Measurements from ENCODE around the gene TUNAR.

Gene TUNAR

GRCh38 chr14:95876761-95877538 lies at the start of gene TUNAR:
TUNAR (plus strand) TSS chr14:95876832.
- DNase-seq (ENCODE audit: low read depth in 2 of 2), result no peak

- DNase-seq (ENCODE audit: low read depth in 2 of 2), result no peak
These were observed 47.9 kb upstream of the TUNAR start for GRCh38 chr14:95828649-95829265.

- DNase-seq (ENCODE audit: low read depth in 2 of 2), result no peak
These were observed 47.3 kb upstream of the TUNAR start for GRCh38 chr14:95829321-95829720.

- DNase-seq (ENCODE audit: low read depth in 2 of 2), result no peak
These were observed 46.2 kb upstream of the TUNAR start for GRCh38 chr14:95830386-95830785.

- DNase-seq (ENCODE audit: low read depth in 2 of 2), result no peak
These were observed 45.6 kb upstream of the TUNAR start for GRCh38 chr14:95831041-95831440.

GRCh38 chr14:95831468-95831867 lies 45.2 kb upstream of the TUNAR start:
- DNase-seq (ENCODE audit: low read depth in 2 of 2), result no peak

GRCh38 chr14:95832012-95832411 lies 44.6 kb upstream of the TUNAR start:
- DNase-seq (ENCODE audit: low read depth in 2 of 2), result no peak

GRCh38 chr14:95833429-95833828 lies 43.2 kb upstream of the TUNAR start:
- no peak for DNase-seq (ENCODE audit: low read depth in 2 of 2)

- no peak for DNase-seq (ENCODE audit: low read depth in 2 of 2)
These were observed 42.1 kb upstream of the TUNAR start for GRCh38 chr14:95834496-95834895.

GRCh38 chr14:95835121-95835730 lies 41.4 kb upstream of the TUNAR start:
- no peak for DNase-seq (ENCODE audit: low read depth in 2 of 2)

GRCh38 chr14:95838862-95839261 lies 37.8 kb upstream of the TUNAR start:
- no peak for DNase-seq (ENCODE audit: low read depth in 2 of 2)

GRCh38 chr14:95840094-95840700 lies 36.4 kb upstream of the TUNAR start:
- DNase-seq (ENCODE audit: low read depth in 2 of 2), result no peak

- DNase-seq (ENCODE audit: low read depth in 2 of 2), result no peak
These were observed 35.0 kb upstream of the TUNAR start for GRCh38 chr14:95841668-95842067.

GRCh38 chr14:95849761-95850160 lies 26.9 kb upstream of the TUNAR start:
- no peak for DNase-seq (ENCODE audit: low read depth in 2 of 2)

GRCh38 chr14:95850429-95850828 lies 26.2 kb upstream of the TUNAR start:
- no peak for DNase-seq (ENCODE audit: low read depth in 2 of 2)

GRCh38 chr14:95855606-95856005 lies 21.0 kb upstream of the TUNAR start:
- no peak for DNase-seq (ENCODE audit: low read depth in 2 of 2)

GRCh38 chr14:95857275-95857674 lies 19.4 kb upstream of the TUNAR start:
- no peak for DNase-seq (ENCODE audit: low read depth in 2 of 2)

GRCh38 chr14:95858893-95859292 lies 17.7 kb upstream of the TUNAR start:
- no peak for DNase-seq (ENCODE audit: low read depth in 2 of 2)

GRCh38 chr14:95862243-95862642 lies 14.4 kb upstream of the TUNAR start:
- no peak for DNase-seq (ENCODE audit: low read depth in 2 of 2)

- DNase-seq (ENCODE audit: low read depth in 2 of 2), result no peak
These were observed 13.3 kb upstream of the TUNAR start for GRCh38 chr14:95863295-95863694.

GRCh38 chr14:95869776-95870175 lies 6.9 kb upstream of the TUNAR start:
- DNase-seq (ENCODE audit: low read depth in 2 of 2), result no peak

- no peak for DNase-seq (ENCODE audit: low read depth in 2 of 2)
These were observed 5.9 kb upstream of the TUNAR start for GRCh38 chr14:95870772-95871171.

- DNase-seq (ENCODE audit: low read depth in 2 of 2), result no peak
These were observed 5.1 kb upstream of the TUNAR start for GRCh38 chr14:95871531-95871930.

Measured in stimulated activated CD8-positive, alpha-beta memory T cell treated with anti-CD3 and anti-CD28 coated beads, Interleukin-15, amount 100 ng/mL, for 48 hours (primary cell).